ENCODE data around the gene KIF14.

KIF14 gene

GRCh38 chr1:200620273-200621131 is at the start of gene KIF14:
Gene KIF14 (minus strand): TSS chr1:200620751. CDS start chr1:200618723, 2,028 bp downstream.
- TF ChIP-seq CTCF (IDR thresholded peaks at IDR 0.05): no peak

- no peak for TF ChIP-seq CTCF (IDR thresholded peaks at IDR 0.05)
Observed at GRCh38 chr1:200669314-200670241, 49.0 kb upstream of the KIF14 start, which contains the start of gene DDX59. Gene DDX59 (minus strand): TSS chr1:200669907. CDS start chr1:200666740, 3,167 bp downstream.

GRCh38 chr1:200668514-200669313 is 48.2 kb upstream of the KIF14 start:
- TF ChIP-seq CTCF (IDR thresholded peaks at IDR 0.05): no peak

- no peak for TF ChIP-seq CTCF (IDR thresholded peaks at IDR 0.05)
Observed at GRCh38 chr1:200666309-200666708, 45.8 kb upstream of the KIF14 start.

- TF ChIP-seq CTCF (IDR thresholded peaks at IDR 0.05): no peak
Observed at GRCh38 chr1:200665861-200666260, 45.3 kb upstream of the KIF14 start.

- TF ChIP-seq CTCF (IDR thresholded peaks at IDR 0.05): no peak
Observed at GRCh38 chr1:200660719-200661118, 40.2 kb upstream of the KIF14 start.

- no peak for TF ChIP-seq CTCF (IDR thresholded peaks at IDR 0.05)
Observed at GRCh38 chr1:200659269-200659668, 38.7 kb upstream of the KIF14 start.
